GM12878 (cell line): ENCODE data around the gene TRIM47. TPM values are rescaled to one million over a fixed set of nuclear protein-coding genes. Genes with fewer than 3 reads are reported as not detected.

Experiments
- ATF3 ChIP-seq: IDR thresholded peaks from 2 replicates; pipeline ENCODE4 v1.6.1; 2011; ENCODE audit warnings: low read depth, mild to moderate bottlenecking, low read length, moderate library complexity, borderline replicate concordance; ENCODE audit errors: extremely low read depth
- BACH1 ChIP-seq: fragments of 450-650 bp; IDR thresholded peaks from 2 replicates; pipeline ENCODE4 v1.6.1; 2017; ENCODE audit warnings: mild to moderate bottlenecking, borderline replicate concordance
- BRCA1 ChIP-seq: IDR thresholded peaks from 2 replicates; pipeline ENCODE4 v1.6.1; 2011; ENCODE audit warnings: low read depth, low read length, improper control_type of control experiment
- CBFB ChIP-seq: IDR thresholded peaks from 2 replicates; pipeline ENCODE4 v1.6.1; 2016; ENCODE audit warnings: antibody characterized with exemption, low read depth
- CBX5 ChIP-seq: sonication (generic); IDR thresholded peaks from 2 replicates; pipeline ENCODE4 v1.6.1; 2016; ENCODE audit warnings: low read depth, moderate library complexity, mild to moderate bottlenecking, inconsistent platforms
- CEBPZ ChIP-seq: fragments of 150-350 bp; IDR thresholded peaks from 2 replicates; pipeline ENCODE4 v1.6.1; 2016; ENCODE audit warnings: low read depth, low read length
- CHD2 ChIP-seq: IDR thresholded peaks from 2 replicates; pipeline ENCODE4 v1.6.1; 2011; ENCODE audit warnings: low read depth, low read length, improper control_type of control experiment, borderline replicate concordance
- CREM ChIP-seq: IDR thresholded peaks from 2 replicates; pipeline ENCODE4 v1.6.1; 2014; ENCODE audit warnings: antibody characterized with exemption, low read depth
- CTCF ChIP-seq, 3 experiments: IDR thresholded peaks in 2 of 3; conservative IDR thresholded peaks in 1 of 3; 2 replicates each; pipeline ENCODE4 v1.5.1; 2011; ENCODE audit warnings: low read depth in 3 of 3, low read length in 3 of 3, mild to moderate bottlenecking in 3 of 3, control low read depth in 2 of 3, moderate library complexity in 2 of 3, inconsistent platforms in 1 of 3, mixed read lengths in 1 of 3; ENCODE audit not compliant: control insufficient read depth in 2 of 3, insufficient read depth in 1 of 3; ENCODE audit errors: extremely low read depth in 1 of 3
- HCFC1 ChIP-seq: fragments of 150-350 bp; IDR thresholded peaks from 2 replicates; pipeline ENCODE4 v1.6.1; 2014; ENCODE audit warnings: low read length
- JUNB ChIP-seq: IDR thresholded peaks from 2 replicates; pipeline ENCODE4 v1.6.1; 2016; ENCODE audit warnings: antibody characterized with exemption, mild to moderate bottlenecking
- MAX ChIP-seq: IDR thresholded peaks from 2 replicates; pipeline ENCODE4 v1.6.1; 2012; ENCODE audit warnings: low read depth, low read length, improper control_type of control experiment
- MTA2 ChIP-seq: fragments of 450-650 bp; IDR thresholded peaks from 2 replicates; pipeline ENCODE4 v1.6.1; 2016; ENCODE audit warnings: low read depth, mild to moderate bottlenecking, moderate library complexity
- MYC ChIP-seq: IDR thresholded peaks from 2 replicates; pipeline ENCODE4 v1.6.1; 2011; ENCODE audit warnings: mild to moderate bottlenecking, low read length, moderate library complexity, inconsistent platforms; ENCODE audit not compliant: insufficient read depth, insufficient replicate concordance, insufficient read length, severe bottlenecking
- NR2F1 ChIP-seq: fragments of 450-650 bp; conservative IDR thresholded peaks from 2 replicates; pipeline ENCODE4 v1.6.1; 2017; ENCODE audit warnings: mild to moderate bottlenecking
- PAX8 ChIP-seq: fragments of 450-650 bp; IDR thresholded peaks from 2 replicates; pipeline ENCODE4 v1.6.1; 2017; ENCODE audit warnings: mild to moderate bottlenecking, moderate library complexity
- POLR2AphosphoS5 ChIP-seq: IDR thresholded peaks from 2 replicates; pipeline ENCODE4 v1.6.1; 2011; ENCODE audit warnings: mild to moderate bottlenecking, low read length, inconsistent platforms
- RUNX3 ChIP-seq: IDR thresholded peaks from 2 replicates; pipeline ENCODE4 v1.6.1; 2012; ENCODE audit warnings: low read length, inconsistent platforms
- SMC3 ChIP-seq: IDR thresholded peaks from 2 replicates; pipeline ENCODE4 v1.6.1; 2011; ENCODE audit warnings: low read length, improper control_type of control experiment, borderline replicate concordance
- SRF ChIP-seq, 2 experiments: IDR thresholded peaks; 2 replicates each; pipeline ENCODE4 v1.6.1; 2011; ENCODE audit warnings: low read depth in 2 of 2, low read length in 2 of 2, mild to moderate bottlenecking in 1 of 2, moderate library complexity in 1 of 2
- SUZ12 ChIP-seq: fragments of 200-600 bp; sonication (generic); IDR thresholded peaks from one replicate; pipeline ENCODE4 v1.6.1; 2018; ENCODE audit warnings: antibody characterized with exemption, mild to moderate bottlenecking; ENCODE audit not compliant: unreplicated experiment
- YY1 ChIP-seq: IDR thresholded peaks from 2 replicates; pipeline ENCODE4 v1.6.1; 2011; ENCODE audit warnings: low read depth, mild to moderate bottlenecking, low read length
- ZBTB33 ChIP-seq: fragments of 450-650 bp; IDR thresholded peaks from 2 replicates; pipeline ENCODE4 v1.6.1; 2017; ENCODE audit warnings: mild to moderate bottlenecking
- ZNF24 ChIP-seq: fragments of 450-650 bp; IDR thresholded peaks from 2 replicates; pipeline ENCODE4 v1.6.1; 2017; ENCODE audit warnings: antibody characterized with exemption, mild to moderate bottlenecking
- polyA plus RNA-seq, 11 experiments: library from polyadenylated mRNA; depleted of rRNA in 4 of 11; unstranded in 6 of 11; stranded (reverse) in 5 of 11; fragments of >200 nt; fragmentation: Nextera tagmentation in 4 of 11; fragmentation: Illumina TruSeq in 1 of 11; extraction: Ambion mirVana in 4 of 11; extraction: Trizol in 1 of 11; gene quantifications; 1 replicate in 1 of 11; 2 replicates in 10 of 11; pipeline versions ENCODE4 v1.2.1 to v1.2.3, GENCODE V29; 2011 to 2016; ENCODE audit warnings: inconsistent platforms in 2 of 11, missing spikeins in 2 of 11, low read depth in 1 of 11
- total RNA-seq, 4 experiments: library from RNA; depleted of rRNA in 3 of 4; stranded (reverse); fragments of >200 nt in 3 of 4; fragmentation: Illumina TruSeq in 1 of 4; extraction: Trizol in 1 of 4; gene quantifications; 2 replicates each; pipeline versions ENCODE4 v1.2.1 to v1.2.3, GENCODE V29; 2013 to 2021

TRIM47 gene
- total and polyA plus RNA-seq, 10 of the 15 experiments (the other 5 are each of a cell fraction or from before 2014, with no cell fraction given), result 0.35 to 9.7 (median 5.3) TPM

- TF ChIP-seq ATF3 (no peak), POLR2AphosphoS5 (peak; percentile 16; the same call in 1 of the 2 replicates), MYC (no peak), CTCF (IDR thresholded peaks at IDR 0.05 in 2 of 3, conservative IDR thresholded peaks at IDR 0.05 in 1 of 3; ENCODE audit: control insufficient read depth in 2 of 3, extremely low read depth in 1 of 3, insufficient read depth in 1 of 3, low read depth in 3 of 3, low read length in 3 of 3) (peak; percentile 53 to 73 (median 59)), CHD2 (no peak), ZNF24 (no peak), CEBPZ (no peak), MAX (no peak), ZBTB33 (no peak), RUNX3 (peak; percentile 47; the same call in 1 of the 2 replicates), BRCA1 (no peak), CBX5 (no peak), YY1 (0 out of 2 replicates have a peak, but pooled peaks have one; percentile 22), JUNB (no peak), BACH1 (no peak), MTA2 (no peak), CBFB (peak; percentile 36; the same call in 1 of the 2 replicates), SRF (IDR thresholded peaks at IDR 0.05; ENCODE audit: low read depth in 2 of 2, low read length in 2 of 2) (no peak), HCFC1 (0 out of 2 replicates have a peak, but pooled peaks have one; percentile 18), CREM (no peak), NR2F1 (no peak), SMC3 (peak; percentile 55; the same call in 1 of the 2 replicates), PAX8 (no peak), SUZ12 (no peak)
Observed at GRCh38 chr17:75827308-75828075, 50.9 kb downstream of the TRIM47 start (continued).
